ENCODE data around the gene RABGAP1.

- TF ChIP-seq CTCF (conservative IDR thresholded peaks at IDR 0.05; ENCODE audit: low read depth in 2 of 2) = no peak
- TF ChIP-seq ZNF114 (CRISPR knock-in tag; IDR thresholded peaks at IDR 0.05) = no peak
- TF ChIP-seq POLR2AphosphoS5 (IDR thresholded peaks at IDR 0.05; ENCODE audit: low read depth) = no peak
- no peak for TF ChIP-seq EZH2 (IDR thresholded peaks at IDR 0.05; ENCODE audit: low read depth, unreplicated experiment)
- TF ChIP-seq, protein P1, sequence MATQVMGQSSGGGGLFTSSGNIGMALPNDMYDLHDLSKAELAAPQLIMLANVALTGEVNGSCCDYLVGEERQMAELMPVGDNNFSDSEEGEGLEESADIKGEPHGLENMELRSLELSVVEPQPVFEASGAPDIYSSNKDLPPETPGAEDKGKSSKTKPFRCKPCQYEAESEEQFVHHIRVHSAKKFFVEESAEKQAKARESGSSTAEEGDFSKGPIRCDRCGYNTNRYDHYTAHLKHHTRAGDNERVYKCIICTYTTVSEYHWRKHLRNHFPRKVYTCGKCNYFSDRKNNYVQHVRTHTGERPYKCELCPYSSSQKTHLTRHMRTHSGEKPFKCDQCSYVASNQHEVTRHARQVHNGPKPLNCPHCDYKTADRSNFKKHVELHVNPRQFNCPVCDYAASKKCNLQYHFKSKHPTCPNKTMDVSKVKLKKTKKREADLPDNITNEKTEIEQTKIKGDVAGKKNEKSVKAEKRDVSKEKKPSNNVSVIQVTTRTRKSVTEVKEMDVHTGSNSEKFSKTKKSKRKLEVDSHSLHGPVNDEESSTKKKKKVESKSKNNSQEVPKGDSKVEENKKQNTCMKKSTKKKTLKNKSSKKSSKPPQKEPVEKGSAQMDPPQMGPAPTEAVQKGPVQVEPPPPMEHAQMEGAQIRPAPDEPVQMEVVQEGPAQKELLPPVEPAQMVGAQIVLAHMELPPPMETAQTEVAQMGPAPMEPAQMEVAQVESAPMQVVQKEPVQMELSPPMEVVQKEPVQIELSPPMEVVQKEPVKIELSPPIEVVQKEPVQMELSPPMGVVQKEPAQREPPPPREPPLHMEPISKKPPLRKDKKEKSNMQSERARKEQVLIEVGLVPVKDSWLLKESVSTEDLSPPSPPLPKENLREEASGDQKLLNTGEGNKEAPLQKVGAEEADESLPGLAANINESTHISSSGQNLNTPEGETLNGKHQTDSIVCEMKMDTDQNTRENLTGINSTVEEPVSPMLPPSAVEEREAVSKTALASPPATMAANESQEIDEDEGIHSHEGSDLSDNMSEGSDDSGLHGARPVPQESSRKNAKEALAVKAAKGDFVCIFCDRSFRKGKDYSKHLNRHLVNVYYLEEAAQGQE (IDR thresholded peaks at IDR 0.05; ENCODE audit: unreplicated experiment) = no peak
- TF ChIP-seq STAT1 (IDR thresholded peaks at IDR 0.05; ENCODE audit: unreplicated experiment) = no peak
- no peak for TF ChIP-seq NANOG (IDR thresholded peaks at IDR 0.05; ENCODE audit: borderline replicate concordance)
- no peak for TF ChIP-seq EZH2phosphoT487 (IDR thresholded peaks at IDR 0.05; ENCODE audit: unreplicated experiment)
- TF ChIP-seq ZNF331 (CRISPR knock-in tag; IDR thresholded peaks at IDR 0.05; ENCODE audit: low read depth) = no peak
- TF ChIP-seq CREB1 (CRISPR knock-in tag; IDR thresholded peaks at IDR 0.05; ENCODE audit: low read depth) = no peak
These were observed 94.2 kb downstream of the RABGAP1 start for GRCh38 chr9:123034881-123035510.

All from GM23338 (cell line).